Measurements from ENCODE around the gene NUB1. TPM values are rescaled to one million over a fixed set of nuclear protein-coding genes. Genes with fewer than 3 reads are reported as not detected.

NUB1 gene
- total RNA-seq, 2 donors from 2014 or later: 46.1 to 102 TPM

GRCh38 chr7:151378496-151379192 lies 37.0 kb downstream of the NUB1 start:
- Mint-ChIP-seq H3K36me3 (no peaks in the 10 kb centered on the region), H3K9me3 (no peaks in the 10 kb centered on the region), H3K27ac (no peak overlapping the region)
- DNase-seq (ENCODE audit: low spot score in 2 of 2) (no peak), ATAC-seq (no peak)

GRCh38 chr7:151379193-151379520 lies 37.5 kb downstream of the NUB1 start:
- no peaks in the 10 kb centered on the region for H3K36me3 Mint-ChIP-seq
- no peak overlapping the region for H3K27ac Mint-ChIP-seq
- no peaks in the 10 kb centered on the region for H3K9me3 Mint-ChIP-seq
- ATAC-seq (no peak), DNase-seq (ENCODE audit: low spot score in 2 of 2) (no peak)

- DNase-seq (ENCODE audit: low spot score in 2 of 2) (no peak), ATAC-seq (no peak)
- Mint-ChIP-seq H3K36me3 (no peaks in the 10 kb centered on the region), H3K9me3 (no peaks in the 10 kb centered on the region), H3K27ac (no peak overlapping the region)
These were observed 38.1 kb downstream of the NUB1 start for GRCh38 chr7:151379534-151380198.

- Mint-ChIP-seq H3K36me3 (no peaks in the 10 kb centered on the region), H3K27ac (no peak overlapping the region), H3K9me3 (no peaks in the 10 kb centered on the region)
- DNase-seq (ENCODE audit: low spot score in 2 of 2) (no peak), ATAC-seq (no peak)
These were observed 38.8 kb downstream of the NUB1 start for GRCh38 chr7:151380199-151381097.

GRCh38 chr7:151381098-151381347 lies 39.4 kb downstream of the NUB1 start:
- Mint-ChIP-seq H3K9me3 (no peaks in the 10 kb centered on the region), H3K27ac (no peak overlapping the region), H3K36me3 (no peaks in the 10 kb centered on the region)
- ATAC-seq (no peak), DNase-seq (ENCODE audit: low spot score in 2 of 2) (no peak)

- DNase-seq (ENCODE audit: low spot score in 2 of 2): no peak
- Mint-ChIP-seq H3K9me3 (no peaks in the 10 kb centered on the region), H3K27ac (peak overlapping the region in 1 of 2 donors; percentile 43), H3K36me3 (no peaks in the 10 kb centered on the region)
- peak; percentile 48 to 57 for ATAC-seq
These were observed 39.9 kb downstream of the NUB1 start for GRCh38 chr7:151381348-151382078.

GRCh38 chr7:151382079-151382885 lies 40.7 kb downstream of the NUB1 start:
- ATAC-seq: peak; percentile 31 to 64
- no peak for DNase-seq (ENCODE audit: low spot score in 2 of 2)
- Mint-ChIP-seq H3K27ac (peak overlapping the region in 1 of 2 donors; percentile 43), H3K36me3 (no peaks in the 10 kb centered on the region), H3K9me3 (no peaks in the 10 kb centered on the region)

- no peaks in the 10 kb centered on the region for H3K9me3 Mint-ChIP-seq
- no peak for DNase-seq (ENCODE audit: low spot score in 2 of 2)
- no peak overlapping the region for H3K27ac Mint-ChIP-seq
- ATAC-seq: no peak
- H3K36me3 Mint-ChIP-seq: no peaks in the 10 kb centered on the region
These were observed 42.2 kb downstream of the NUB1 start for GRCh38 chr7:151383638-151384351.

GRCh38 chr7:151384352-151384697 lies 42.7 kb downstream of the NUB1 start:
- H3K27ac Mint-ChIP-seq: no peak overlapping the region
- ATAC-seq (no peak), DNase-seq (ENCODE audit: low spot score in 2 of 2) (no peak)
- H3K36me3 Mint-ChIP-seq: no peaks in the 10 kb centered on the region
- no peaks in the 10 kb centered on the region for H3K9me3 Mint-ChIP-seq

GRCh38 chr7:151384776-151385625 lies 43.4 kb downstream of the NUB1 start:
- no peak overlapping the region for H3K27ac Mint-ChIP-seq
- H3K36me3 Mint-ChIP-seq: no peaks in the 10 kb centered on the region
- no peak for ATAC-seq
- no peak for DNase-seq (ENCODE audit: low spot score in 2 of 2)
- H3K9me3 Mint-ChIP-seq: no peaks in the 10 kb centered on the region

GRCh38 chr7:151385626-151386300 lies 44.2 kb downstream of the NUB1 start:
- Mint-ChIP-seq H3K27ac (peak overlapping the region in 1 of 2 donors; percentile 68), H3K9me3 (no peaks in the 10 kb centered on the region), H3K36me3 (no peaks in the 10 kb centered on the region)
- ATAC-seq (no peak), DNase-seq (ENCODE audit: low spot score in 2 of 2) (no peak)

GRCh38 chr7:151386301-151387160 lies 44.9 kb downstream of the NUB1 start:
- no peak for DNase-seq (ENCODE audit: low spot score in 2 of 2)
- Mint-ChIP-seq H3K27ac (peak overlapping the region; percentile 50 to 68), H3K9me3 (no peaks in the 10 kb centered on the region), H3K36me3 (no peaks in the 10 kb centered on the region)
- no peak for ATAC-seq

GRCh38 chr7:151387161-151388006 lies 45.8 kb downstream of the NUB1 start:
- H3K27ac Mint-ChIP-seq: no peak overlapping the region
- H3K36me3 Mint-ChIP-seq: no peaks in the 10 kb centered on the region
- H3K9me3 Mint-ChIP-seq: no peaks in the 10 kb centered on the region
- ATAC-seq (no peak), DNase-seq (ENCODE audit: low spot score in 2 of 2) (no peak)
